ENCODE results near the gene USP7. TPM values are rescaled to one million over a fixed set of nuclear protein-coding genes. Genes with fewer than 3 reads are reported as not detected.
A peak's percentile ranks its signal among the peaks of the same experiment; 100 is the strongest.

Gene USP7
- total and polyA plus RNA-seq, 10 of the 15 experiments (the other 5 are each of a cell fraction or from before 2014, with no cell fraction given): 16.2 to 133 (median 60.5) TPM

DNA sequence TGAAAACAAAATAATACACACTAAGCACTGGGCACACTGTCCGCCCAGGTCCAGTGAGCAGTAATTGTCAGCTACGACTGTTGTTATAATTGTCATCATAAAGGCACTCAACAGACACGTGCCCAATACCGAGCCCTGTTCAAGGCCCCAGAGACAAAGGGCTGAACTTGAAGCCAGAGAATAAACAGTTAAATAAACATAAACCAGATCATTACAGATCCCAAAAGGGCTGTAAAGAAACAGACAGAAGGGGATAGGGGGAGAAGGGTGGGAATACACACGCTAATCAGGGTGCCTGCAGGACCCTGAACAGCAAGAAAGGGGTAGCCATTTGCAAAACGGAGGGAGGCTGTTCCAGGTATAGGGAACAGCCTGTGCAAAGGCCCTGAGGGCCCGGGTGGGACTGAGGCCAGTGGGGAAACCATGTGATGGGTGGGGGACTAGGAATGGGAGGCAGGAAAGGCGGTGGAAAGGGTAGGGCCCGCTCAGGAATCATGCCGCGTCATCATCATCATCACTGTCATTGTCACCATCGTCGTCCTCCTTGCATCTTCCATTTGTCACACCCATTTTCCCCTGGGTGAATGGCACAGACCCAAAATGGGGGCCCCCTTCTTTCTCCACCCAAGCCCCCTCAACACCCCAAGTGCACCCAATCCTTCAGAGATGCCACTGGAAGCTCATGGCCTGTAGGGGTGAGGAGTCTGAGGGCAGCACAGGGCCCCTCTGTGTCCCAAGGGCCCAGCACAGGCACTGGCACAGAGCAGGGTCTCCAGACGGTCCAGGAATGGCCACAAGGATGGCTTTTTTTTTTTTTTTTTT, 101.2 kb downstream of the USP7 start:
- Histone ChIP-seq H3K4me2 (ENCODE audit: control insufficient read depth, insufficient read depth) (no peak overlapping the region), H3K9me3 (replicated peaks; ENCODE audit: control insufficient read depth, insufficient read depth, low read length) (no peaks in the 10 kb centered on the region; the same call in 2 of the 3 replicates), H3K79me2 (ENCODE audit: control insufficient read depth, insufficient read depth, low read length) (peaks cover 66% of the 10 kb centered on the region), H3K27me3 (replicated peaks in 1 of 2; ENCODE audit: control insufficient read depth in 2 of 2, insufficient read depth in 2 of 2, low read length in 1 of 2) (no peaks in the 10 kb centered on the region), H3K36me3 (ENCODE audit: control insufficient read depth in 2 of 2, insufficient read depth in 2 of 2, low read length in 1 of 2) (peaks cover 20 to 21% of the 10 kb centered on the region in 2 experiments), H2AFZ (ENCODE audit: control insufficient read depth, low read depth, low read length) (no peak overlapping the region), H3K4me3 (no peak overlapping the region), H3K27ac (ENCODE audit: control insufficient read depth, insufficient read depth) (no peak overlapping the region), H3K9ac (ENCODE audit: control insufficient read depth, insufficient read depth, low read length) (no peak overlapping the region), H4K20me1 (ENCODE audit: control insufficient read depth, insufficient read depth) (peaks cover 8% of the 10 kb centered on the region), H3K4me1 (ENCODE audit: control insufficient read depth, insufficient read depth, low read length) (peaks cover 6% of the 10 kb centered on the region; the same call in 1 of the 2 replicates)
- TF ChIP-seq, protein P1, sequence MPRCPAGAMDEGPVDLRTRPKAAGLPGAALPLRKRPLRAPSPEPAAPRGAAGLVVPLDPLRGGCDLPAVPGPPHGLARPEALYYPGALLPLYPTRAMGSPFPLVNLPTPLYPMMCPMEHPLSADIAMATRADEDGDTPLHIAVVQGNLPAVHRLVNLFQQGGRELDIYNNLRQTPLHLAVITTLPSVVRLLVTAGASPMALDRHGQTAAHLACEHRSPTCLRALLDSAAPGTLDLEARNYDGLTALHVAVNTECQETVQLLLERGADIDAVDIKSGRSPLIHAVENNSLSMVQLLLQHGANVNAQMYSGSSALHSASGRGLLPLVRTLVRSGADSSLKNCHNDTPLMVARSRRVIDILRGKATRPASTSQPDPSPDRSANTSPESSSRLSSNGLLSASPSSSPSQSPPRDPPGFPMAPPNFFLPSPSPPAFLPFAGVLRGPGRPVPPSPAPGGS (IDR thresholded peaks at IDR 0.05; ENCODE audit: borderline replicate concordance, insufficient read depth, low read depth, low read length, poor library complexity, severe bottlenecking): peak; percentile 13
- TF ChIP-seq SMARCA5 (IDR thresholded peaks at IDR 0.05): no peak
- TF ChIP-seq ZNF622 (IDR thresholded peaks at IDR 0.05): no peak
- TF ChIP-seq FOXK2 (IDR thresholded peaks at IDR 0.05): 0 out of 2 replicates have a peak, but pooled peaks have one; percentile 7
- TF ChIP-seq ZNF24 (IDR thresholded peaks at IDR 0.05): no peak
- TF ChIP-seq, protein P2, sequence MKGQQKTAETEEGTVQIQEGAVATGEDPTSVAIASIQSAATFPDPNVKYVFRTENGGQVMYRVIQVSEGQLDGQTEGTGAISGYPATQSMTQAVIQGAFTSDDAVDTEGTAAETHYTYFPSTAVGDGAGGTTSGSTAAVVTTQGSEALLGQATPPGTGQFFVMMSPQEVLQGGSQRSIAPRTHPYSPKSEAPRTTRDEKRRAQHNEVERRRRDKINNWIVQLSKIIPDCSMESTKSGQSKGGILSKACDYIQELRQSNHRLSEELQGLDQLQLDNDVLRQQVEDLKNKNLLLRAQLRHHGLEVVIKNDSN (IDR thresholded peaks at IDR 0.05; ENCODE audit: borderline replicate concordance, extremely low read length, insufficient read depth, low read depth, low read length): no peak
- no peak for TF ChIP-seq MEF2A (IDR thresholded peaks at IDR 0.05; ENCODE audit: insufficient read depth, low read depth, low read length)
- TF ChIP-seq EZH2 (IDR thresholded peaks at IDR 0.05; ENCODE audit: borderline replicate concordance, control insufficient read depth, low read depth, low read length): no peak
- no peak for TF ChIP-seq CREM (IDR thresholded peaks at IDR 0.05; ENCODE audit: low read depth)
- ChIA-PET RAD21 (ENCODE audit: unreplicated experiment) (interaction anchor here (0.6 kb wide), 1 partner anchor 62 kb away, joined by 3 read pairs; no protein-coding TSS in a partner anchor), POLR2A (interaction anchor here (0.6 kb wide), 1 partner anchor 1091 kb away, joined by 5 read pairs; no protein-coding TSS in a partner anchor), SMC1A (ENCODE audit: uncharacterized antibody, unreplicated experiment) (no interaction called here), CTCF (interaction anchor here (1.2 kb wide), 1 partner anchor 43 kb away, joined by 3 read pairs; no protein-coding TSS in a partner anchor)
- FAIRE-seq (no peak), ATAC-seq (no peak), DNase-seq (ENCODE audit: low read depth, low spot score) (no peak)
- intact Hi-C loops (cut with micrococcal nuclease; ENCODE audit: unreplicated experiment) (no loop called here), in situ Hi-C loops (cut with MboI) (no loop called here)
- WGBS (ENCODE audit: insufficient coverage, insufficient replicate concordance, low lambda C conversion rate, missing lambda C conversion rate): 81% methylated on average over 14 of the region's 14 CpGs
- no TSS peak for BruUV-seq (replicated peaks)

Measured in GM12878 (cell line).